Peyer's patch (tissue), 4 donors: Measurements from ENCODE around the gene CENPX. TPM values are rescaled to one million over a fixed set of nuclear protein-coding genes. Genes with fewer than 3 reads are reported as not detected.

Experiments
- DNase-seq, 3 donors: peaks; one replicate each; pipeline ENCODE4 v3.0.0-alpha.2; 2017 to 2019
- H3K27ac ChIP-seq, 4 donors: fragments of 200-600 bp; sonication (generic); one replicate each; pipeline ENCODE4 v1.5.1; 2016 to 2019
- H3K27me3 ChIP-seq, 2 donors: fragments of 200-600 bp; sonication (generic); one replicate each; pipeline ENCODE4 v1.5.1; 2019
- H3K36me3 ChIP-seq, 3 donors: fragments of 200-600 bp; sonication (generic); one replicate each; pipeline ENCODE4 v1.5.1; 2016 to 2019
- H3K4me1 ChIP-seq, 4 donors: fragments of 200-600 bp; sonication (generic); one replicate each; pipeline ENCODE4 v1.5.1; 2016 to 2019
- H3K4me3 ChIP-seq, 4 donors: fragments of 200-600 bp; sonication (generic); 1 replicate in 3 of 4; 2 replicates in 1 of 4; pipeline ENCODE4 v1.5.1; 2016 to 2019; ENCODE audit warnings: mild to moderate bottlenecking in 1 of 4
- H3K9me3 ChIP-seq, 4 donors: fragments of 200-600 bp; sonication (generic); one replicate each; pipeline ENCODE4 v1.5.1; 2016 to 2019; ENCODE audit warnings: mild to moderate bottlenecking in 1 of 4
- POLR2A ChIP-seq, 2 donors: fragments of 450-650 bp; IDR thresholded peaks; one replicate each; pipeline ENCODE4 v1.5.1; 2017; ENCODE audit warnings: antibody characterized with exemption in 2 of 2, mild to moderate bottlenecking in 2 of 2, moderate library complexity in 2 of 2
- total RNA-seq, 4 donors: library from RNA; depleted of rRNA; stranded (reverse); fragments of >200 nt; gene quantifications; one replicate each; pipeline ENCODE4 v1.1.0, GENCODE V29; 2016
- TF ChIP-seq, protein P1 (sequence below), 6 experiments: fragments of 450-650 bp in 4 of 6; fragments of 200-600 bp in 2 of 6; sonication (generic) in 1 of 6; IDR thresholded peaks; one replicate each; pipeline ENCODE4 v1.5.1; 2017 to 2019; ENCODE audit warnings: antibody characterized with exemption in 6 of 6, mild to moderate bottlenecking in 3 of 6, moderate library complexity in 1 of 6

CENPX gene
- total RNA-seq, 4 donors from 2014 or later, result 49.1 to 123 (median 91.8) TPM

DNA sequence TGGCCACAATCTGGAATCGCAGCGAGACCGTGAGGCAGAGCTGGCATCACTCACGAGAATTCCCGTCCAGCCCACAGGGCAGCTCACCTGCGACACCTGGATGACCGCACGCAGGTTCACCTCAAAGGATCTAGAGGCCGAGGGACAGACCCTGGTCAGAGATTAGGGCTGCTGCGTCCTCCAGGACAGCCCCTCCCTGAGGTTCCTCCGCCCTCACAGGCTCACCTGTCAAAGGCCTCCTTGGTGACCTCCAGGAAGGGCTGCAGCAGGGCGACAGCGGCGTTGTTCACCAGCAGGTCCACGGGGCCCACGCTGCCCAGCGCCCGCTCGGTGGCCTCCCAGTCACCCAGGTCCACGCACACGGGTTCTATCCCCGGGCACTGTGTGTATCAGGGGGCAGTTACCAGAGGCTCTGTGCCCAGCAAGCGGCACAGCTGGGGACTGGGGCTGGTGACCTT lies 14.0 kb upstream of the CENPX start:
- Histone ChIP-seq H3K36me3 (no peaks in the 10 kb centered on the region), H3K4me1 (peaks cover 0 to 23% (median 16%) of the 10 kb centered on the region in 4 donors), H3K4me3 (peak overlapping the region; percentile 60 to 85 (median 74)), H3K27ac (peak overlapping the region; percentile 93 to 100 (median 96)), H3K9me3 (no peaks in the 10 kb centered on the region), H3K27me3 (no peaks in the 10 kb centered on the region)
- no peak for DNase-seq
- TF ChIP-seq, protein P1, sequence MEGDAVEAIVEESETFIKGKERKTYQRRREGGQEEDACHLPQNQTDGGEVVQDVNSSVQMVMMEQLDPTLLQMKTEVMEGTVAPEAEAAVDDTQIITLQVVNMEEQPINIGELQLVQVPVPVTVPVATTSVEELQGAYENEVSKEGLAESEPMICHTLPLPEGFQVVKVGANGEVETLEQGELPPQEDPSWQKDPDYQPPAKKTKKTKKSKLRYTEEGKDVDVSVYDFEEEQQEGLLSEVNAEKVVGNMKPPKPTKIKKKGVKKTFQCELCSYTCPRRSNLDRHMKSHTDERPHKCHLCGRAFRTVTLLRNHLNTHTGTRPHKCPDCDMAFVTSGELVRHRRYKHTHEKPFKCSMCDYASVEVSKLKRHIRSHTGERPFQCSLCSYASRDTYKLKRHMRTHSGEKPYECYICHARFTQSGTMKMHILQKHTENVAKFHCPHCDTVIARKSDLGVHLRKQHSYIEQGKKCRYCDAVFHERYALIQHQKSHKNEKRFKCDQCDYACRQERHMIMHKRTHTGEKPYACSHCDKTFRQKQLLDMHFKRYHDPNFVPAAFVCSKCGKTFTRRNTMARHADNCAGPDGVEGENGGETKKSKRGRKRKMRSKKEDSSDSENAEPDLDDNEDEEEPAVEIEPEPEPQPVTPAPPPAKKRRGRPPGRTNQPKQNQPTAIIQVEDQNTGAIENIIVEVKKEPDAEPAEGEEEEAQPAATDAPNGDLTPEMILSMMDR (IDR thresholded peaks at IDR 0.05), result no peak
- no peak for TF ChIP-seq POLR2A (IDR thresholded peaks at IDR 0.05)

DNA sequence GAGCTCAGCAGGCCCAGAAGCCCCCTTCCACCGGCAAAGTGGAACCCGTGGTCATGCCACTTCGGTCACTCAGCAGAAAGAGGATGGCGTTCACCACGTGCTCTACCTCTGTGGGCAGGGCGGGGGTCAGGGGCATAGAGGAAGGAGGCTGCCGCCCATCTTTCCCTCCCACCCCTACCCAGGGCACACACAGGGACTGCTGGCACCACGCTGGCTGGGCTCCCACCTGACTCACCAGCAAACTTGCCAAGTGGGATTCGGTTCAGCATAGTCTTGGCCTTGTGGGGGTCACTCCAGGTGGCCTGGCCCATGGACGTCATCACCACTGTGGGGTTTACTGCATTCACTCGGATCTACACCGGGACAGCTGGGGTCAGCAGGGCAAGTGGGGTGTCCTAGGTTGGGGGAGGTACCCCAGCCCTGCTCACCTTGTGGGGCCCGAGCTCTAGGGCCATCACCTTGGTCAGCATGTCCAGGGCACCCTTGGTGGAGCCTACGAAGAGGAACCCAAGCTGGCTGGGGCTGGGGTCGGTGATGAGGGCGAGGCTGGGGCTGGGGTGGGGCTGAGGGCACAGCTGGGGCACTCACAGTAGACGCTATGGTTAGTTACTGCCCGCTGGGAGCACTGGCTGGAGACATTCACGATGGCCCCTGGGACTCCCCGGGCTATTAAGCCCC lies 13.4 kb upstream of the CENPX start:
- no peaks in the 10 kb centered on the region for H3K27me3 ChIP-seq
- H3K36me3 ChIP-seq, result no peaks in the 10 kb centered on the region
- peak overlapping the region; percentile 60 to 85 (median 74) for H3K4me3 ChIP-seq
- no peaks in the 10 kb centered on the region for H3K9me3 ChIP-seq
- peak overlapping the region in 2 of 4 donors; percentile 94 to 99 for H3K27ac ChIP-seq
- no peak for DNase-seq
- TF ChIP-seq, protein P1 (IDR thresholded peaks at IDR 0.05), result no peak
- TF ChIP-seq POLR2A (IDR thresholded peaks at IDR 0.05), result no peak
- H3K4me1 ChIP-seq, result peaks cover 0 to 23% (median 16%) of the 10 kb centered on the region in 4 donors

GRCh38 chr17:82035488-82035887 lies 12.8 kb upstream of the CENPX start:
- TF ChIP-seq POLR2A (IDR thresholded peaks at IDR 0.05), result no peak
- TF ChIP-seq, protein P1 (IDR thresholded peaks at IDR 0.05), result no peak
- H3K36me3 ChIP-seq, result no peaks in the 10 kb centered on the region
- peaks cover 0 to 25% (median 17%) of the 10 kb centered on the region in 4 donors for H3K4me1 ChIP-seq

GRCh38 chr17:82034371-82035011 lies 11.8 kb upstream of the CENPX start:
- Histone ChIP-seq H3K4me3 (no peak overlapping the region), H3K9me3 (no peaks in the 10 kb centered on the region), H3K36me3 (no peaks in the 10 kb centered on the region), H3K27ac (no peak overlapping the region), H3K4me1 (peaks cover 0 to 32% (median 23%) of the 10 kb centered on the region in 4 donors), H3K27me3 (no peaks in the 10 kb centered on the region)
- TF ChIP-seq POLR2A (IDR thresholded peaks at IDR 0.05), result no peak
- TF ChIP-seq, protein P1 (IDR thresholded peaks at IDR 0.05), result no peak
- DNase-seq, result no peak

More at GRCh38 chr17:82035488-82035887, 12.8 kb upstream of the CENPX start:
- H3K4me3 ChIP-seq, result no peak overlapping the region
- no peaks in the 10 kb centered on the region for H3K27me3 ChIP-seq
- DNase-seq, result no peak
- H3K9me3 ChIP-seq, result no peaks in the 10 kb centered on the region
- H3K27ac ChIP-seq, result no peak overlapping the region

DNA sequence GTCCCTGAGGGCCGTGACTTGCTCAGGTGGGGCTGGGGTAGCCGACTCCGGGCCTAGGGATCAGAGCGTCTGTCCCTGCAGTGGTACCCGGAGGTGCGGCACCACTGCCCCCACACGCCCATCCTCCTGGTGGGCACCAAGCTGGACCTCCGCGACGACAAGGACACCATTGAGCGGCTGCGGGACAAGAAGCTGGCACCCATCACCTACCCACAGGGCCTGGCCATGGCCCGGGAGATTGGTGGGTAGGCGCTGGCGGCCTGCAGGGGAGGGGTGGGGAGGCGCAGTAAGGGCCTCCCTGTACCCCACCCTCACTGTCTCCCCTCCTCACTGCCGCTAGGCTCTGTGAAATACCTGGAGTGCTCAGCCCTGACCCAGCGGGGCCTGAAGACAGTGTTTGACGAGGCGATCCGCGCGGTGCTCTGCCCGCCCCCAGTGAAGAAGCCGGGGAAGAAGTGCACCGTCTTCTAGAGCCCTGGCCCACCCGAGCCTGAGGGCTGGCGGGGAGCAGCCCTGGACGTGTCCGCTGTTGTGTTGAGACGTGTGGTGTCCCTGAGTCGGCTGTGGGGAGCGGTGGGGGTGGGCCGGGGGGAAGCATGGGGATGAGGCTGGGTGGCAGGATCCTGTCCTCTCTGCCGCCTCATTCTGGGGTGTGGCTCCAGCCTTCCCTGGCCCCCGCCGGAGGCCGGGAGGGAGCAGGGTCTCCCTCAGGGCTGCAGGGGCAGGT lies 10.8 kb upstream of the CENPX start:
- Histone ChIP-seq H3K4me1 (peaks cover 0 to 32% (median 23%) of the 10 kb centered on the region in 4 donors), H3K36me3 (no peaks in the 10 kb centered on the region), H3K4me3 (no peak overlapping the region), H3K27me3 (no peaks in the 10 kb centered on the region), H3K9me3 (no peaks in the 10 kb centered on the region), H3K27ac (no peak overlapping the region)
- no peak for DNase-seq
- TF ChIP-seq, protein P1 (IDR thresholded peaks at IDR 0.05), result no peak
- TF ChIP-seq POLR2A (IDR thresholded peaks at IDR 0.05), result no peak
